Sciatic nerve (tissue), 2 donors: ENCODE data around the gene PARD6G. TPM values are rescaled to one million over a fixed set of nuclear protein-coding genes. Genes with fewer than 3 reads are reported as not detected.
"Not testable (repeated sequence)": the region's sequence is repeated elsewhere in the genome, so short reads cannot be mapped to it uniquely, and the experiment has no call there.

Source experiments
- ATAC-seq: fragments of 200-7000 bp; cut with Tn5 transposase; one replicate; pipeline ENCODE4 v1.9.1; 2020; ENCODE audit warnings: mild to moderate bottlenecking, moderate library complexity
- DNase-seq: peaks from one replicate; pipeline ENCODE4 v3.0.0-alpha.2; 2020; ENCODE audit warnings: low spot score
- intact Hi-C: fragments of 100-400 bp; cut with DNase I; formaldehyde crosslinking; loops from one replicate; pipeline ENCODE4 v1.14.2; 2022
- total RNA-seq: library from RNA; stranded (reverse); fragmentation: NEBNext Ultra II Directional; extraction: Animal tissue kit (Norgen Biotek cat#: 25700); gene quantifications from one replicate; pipeline ENCODE4 v1.2.1, GENCODE V29; 2021
- donor health status: DM: no; HTN: no; CAD: no.
- donor health status: DM: no; HTN: no; CAD: no.

PARD6G gene, protein sequence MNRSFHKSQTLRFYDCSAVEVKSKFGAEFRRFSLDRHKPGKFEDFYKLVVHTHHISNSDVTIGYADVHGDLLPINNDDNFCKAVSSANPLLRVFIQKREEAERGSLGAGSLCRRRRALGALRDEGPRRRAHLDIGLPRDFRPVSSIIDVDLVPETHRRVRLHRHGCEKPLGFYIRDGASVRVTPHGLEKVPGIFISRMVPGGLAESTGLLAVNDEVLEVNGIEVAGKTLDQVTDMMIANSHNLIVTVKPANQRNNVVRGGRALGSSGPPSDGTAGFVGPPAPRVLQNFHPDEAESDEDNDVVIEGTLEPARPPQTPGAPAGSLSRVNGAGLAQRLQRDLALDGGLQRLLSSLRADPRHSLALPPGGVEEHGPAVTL
- 11.2 TPM for total RNA-seq

DNA sequence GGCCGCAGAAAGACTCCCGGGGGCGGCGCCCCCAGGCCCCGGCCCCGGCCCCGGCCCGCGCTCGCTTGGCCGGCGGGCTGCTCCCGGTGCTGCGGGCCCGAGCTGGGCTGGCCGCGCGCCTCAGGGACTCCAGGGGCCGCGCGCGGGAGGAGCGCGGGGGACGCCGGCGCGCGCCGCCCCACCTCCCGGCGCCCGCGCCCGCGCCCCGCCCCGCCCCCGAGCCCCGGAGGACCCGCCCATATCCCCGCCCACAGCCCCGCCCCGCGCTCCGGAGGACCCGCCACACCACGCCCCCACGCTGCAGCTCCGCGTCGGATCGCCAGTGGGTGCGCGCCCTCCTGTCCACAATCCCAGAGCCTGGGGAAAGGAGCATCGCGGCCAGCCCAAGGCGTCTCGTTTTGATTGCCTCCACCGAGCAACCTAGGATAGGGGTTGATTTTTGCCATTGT is at the start of gene PARD6G:
TSS of gene PARD6G (minus strand) at position 122 of the 449 bp plus-strand sequence. CDS start 166 bp downstream, outside the sequence.
- peak; percentile 96 for ATAC-seq
- DNase-seq, result peak; percentile 92
- intact Hi-C loops, result no loop called here

DNA sequence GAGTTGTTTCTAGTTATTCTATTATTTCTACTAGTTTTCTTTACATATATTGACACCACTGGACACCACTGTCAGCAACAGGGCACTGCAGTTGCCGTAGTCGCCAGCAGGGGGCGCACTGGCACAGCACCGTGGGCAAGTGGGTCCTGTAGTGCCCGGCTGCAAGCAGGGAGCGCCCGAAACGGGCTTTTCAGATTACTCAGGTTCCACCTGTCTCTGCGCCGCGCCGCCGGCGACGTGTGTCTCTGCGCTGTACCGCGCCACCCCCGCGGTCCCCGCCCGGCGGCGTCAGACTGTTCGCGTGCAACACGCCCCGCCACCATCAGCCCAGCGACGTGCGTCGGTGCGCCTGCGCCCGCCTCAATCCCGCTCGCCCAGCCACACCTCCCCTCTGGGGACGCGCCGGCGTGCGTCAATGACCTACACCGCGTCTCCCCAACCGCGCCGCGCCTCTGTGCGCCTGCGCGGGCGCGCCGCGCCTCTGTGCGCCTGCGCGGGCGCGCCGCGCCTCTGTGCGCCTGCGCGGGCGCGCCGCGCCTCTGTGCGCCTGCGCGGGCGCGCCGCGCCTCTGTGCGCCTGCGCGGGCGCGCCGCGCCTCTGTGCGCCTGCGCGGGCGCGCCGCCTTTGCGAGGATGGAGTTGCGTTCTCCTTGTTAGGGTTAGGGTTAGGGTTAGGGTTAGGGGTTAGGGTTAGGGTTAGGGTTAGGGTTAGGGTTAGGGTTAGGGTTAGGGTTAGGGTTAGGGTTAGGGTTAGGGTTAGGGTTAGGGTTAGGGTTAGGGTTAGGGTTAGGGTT is 15.1 kb upstream of the PARD6G start:
- peak; percentile 70 for DNase-seq
- peak; percentile 55 for ATAC-seq

GRCh38 chr18:80259610-80260009 is 12.3 kb upstream of the PARD6G start:
- intact Hi-C loops, result no loop called here
- DNase-seq (no peak), ATAC-seq (no peak)

More for the DNA sequence above, 15.1 kb upstream of the PARD6G start:
- intact Hi-C loops, result not testable (repeated sequence)

GRCh38 chr18:80258640-80259039 is 11.3 kb upstream of the PARD6G start:
- no peak for DNase-seq
- peak; percentile 48 for ATAC-seq

GRCh38 chr18:80257579-80258543 is 10.5 kb upstream of the PARD6G start:
- ATAC-seq, result peak; percentile 62
- intact Hi-C loops, result not testable (repeated sequence)
- peak; percentile 86 for DNase-seq

More at GRCh38 chr18:80258640-80259039, 11.3 kb upstream of the PARD6G start:
- intact Hi-C loops, result no loop called here

- intact Hi-C loops, result no loop called here
- ATAC-seq, result no peak
- no peak for DNase-seq
Observed at GRCh38 chr18:80254971-80255500, 7.7 kb upstream of the PARD6G start.

- ATAC-seq (no peak), DNase-seq (no peak)
- intact Hi-C loops, result no loop called here
Observed at GRCh38 chr18:80253871-80254492, 6.7 kb upstream of the PARD6G start.

DNA sequence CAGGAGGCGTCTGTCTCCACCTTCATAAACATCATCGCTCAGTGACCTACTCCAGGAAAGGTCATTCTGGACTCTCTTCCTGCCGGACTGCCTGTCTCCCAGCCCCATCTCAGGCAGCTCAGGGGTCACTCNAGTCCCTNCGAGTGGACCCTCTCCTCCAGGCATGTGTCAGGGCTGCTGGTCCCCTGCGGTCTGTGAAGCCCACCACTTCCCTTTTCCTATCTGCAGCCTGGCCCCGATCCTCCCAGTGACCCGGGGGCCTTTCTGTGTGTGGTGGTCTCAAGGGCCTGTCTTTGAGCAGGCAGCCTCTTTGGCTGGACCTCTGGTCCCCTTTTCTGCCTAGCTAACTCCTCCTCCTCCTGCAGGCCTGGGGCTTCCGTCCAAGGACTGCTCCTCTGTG is 5.9 kb upstream of the PARD6G start:
- no peak for ATAC-seq
- intact Hi-C loops, result no loop called here
- DNase-seq, result no peak

DNA sequence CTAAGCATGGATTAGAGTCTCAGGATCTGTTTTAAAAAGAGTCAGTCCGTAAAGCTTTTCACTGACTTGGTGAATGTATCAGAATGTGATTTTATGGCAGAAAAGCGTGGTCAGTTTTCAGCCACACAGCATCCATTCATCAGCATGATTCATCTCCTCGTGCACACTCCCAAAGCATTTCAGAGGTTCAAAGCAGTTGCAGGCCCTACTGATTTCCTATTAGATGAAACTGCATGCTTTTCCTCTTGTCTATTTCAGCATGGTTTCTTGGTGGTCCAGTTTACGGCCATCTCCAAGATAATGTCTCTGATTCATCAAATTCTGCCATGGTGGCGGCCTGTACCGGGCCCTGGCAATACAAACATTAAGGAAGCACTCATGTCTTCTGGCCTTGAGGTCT is 4.8 kb upstream of the PARD6G start:
- ATAC-seq (no peak), DNase-seq (no peak)
- intact Hi-C loops, result no loop called here

DNA sequence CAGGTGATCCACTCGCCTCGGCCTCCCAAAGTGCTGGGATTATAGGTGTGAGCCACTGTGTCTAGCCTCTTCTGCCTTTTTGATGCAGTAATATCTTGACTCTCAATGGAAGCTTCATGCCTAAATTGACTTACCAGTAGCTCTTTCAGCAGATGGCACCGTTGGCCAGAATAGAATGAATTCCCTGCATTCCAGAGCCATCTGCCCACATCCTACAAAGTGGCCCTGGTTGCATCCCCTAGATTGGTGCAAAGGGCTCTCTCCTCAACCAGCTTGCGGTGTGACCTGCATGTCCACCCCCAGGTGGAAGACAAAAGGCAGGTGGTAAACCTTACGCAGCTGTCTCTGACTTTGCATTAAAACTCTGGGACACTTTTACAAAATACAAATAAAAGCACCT is 4.4 kb upstream of the PARD6G start:
- ATAC-seq (no peak), DNase-seq (no peak)
- intact Hi-C loops, result no loop called here

DNA sequence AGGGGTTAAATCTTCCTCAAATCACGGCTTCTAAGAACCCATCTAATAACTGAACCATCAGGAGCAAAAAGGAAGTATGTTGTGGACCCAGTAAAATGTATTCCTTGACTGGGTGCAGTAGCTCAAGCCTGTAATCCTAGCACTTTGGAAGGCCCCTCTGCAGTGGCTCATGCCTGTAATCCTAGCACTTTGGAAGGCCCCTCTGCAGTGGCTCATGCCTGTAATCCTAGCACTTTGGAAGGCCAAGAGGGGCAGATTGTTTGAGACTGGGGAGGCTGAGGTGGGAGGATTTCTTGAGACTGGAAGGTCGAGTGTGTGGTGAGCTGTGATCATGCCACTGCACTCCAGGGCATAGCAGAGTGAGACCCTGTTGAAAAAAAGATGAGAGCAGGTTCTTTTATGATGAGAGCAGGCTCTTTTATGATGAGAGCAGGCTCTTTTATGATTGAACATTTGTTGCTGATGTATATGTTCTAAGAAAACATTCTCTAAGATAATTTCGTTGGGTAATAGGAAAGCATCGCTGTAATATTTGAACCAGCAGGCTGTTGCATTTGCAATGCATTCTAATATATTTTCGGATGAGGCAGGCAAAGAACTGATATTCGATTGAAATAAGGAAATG is 3.5 kb upstream of the PARD6G start:
- DNase-seq, result no peak
- ATAC-seq, result no peak
- intact Hi-C loops, result no loop called here

GRCh38 chr18:80249217-80250093 is 2.1 kb upstream of the PARD6G start:
- intact Hi-C loops, result no loop called here
- ATAC-seq (no peak), DNase-seq (no peak)

GRCh38 chr18:80246445-80247392 is 595 bp downstream of the PARD6G start:
- DNase-seq, result peak; percentile 73
- ATAC-seq, result peak; percentile 24
- intact Hi-C loops, result no loop called here

DNA sequence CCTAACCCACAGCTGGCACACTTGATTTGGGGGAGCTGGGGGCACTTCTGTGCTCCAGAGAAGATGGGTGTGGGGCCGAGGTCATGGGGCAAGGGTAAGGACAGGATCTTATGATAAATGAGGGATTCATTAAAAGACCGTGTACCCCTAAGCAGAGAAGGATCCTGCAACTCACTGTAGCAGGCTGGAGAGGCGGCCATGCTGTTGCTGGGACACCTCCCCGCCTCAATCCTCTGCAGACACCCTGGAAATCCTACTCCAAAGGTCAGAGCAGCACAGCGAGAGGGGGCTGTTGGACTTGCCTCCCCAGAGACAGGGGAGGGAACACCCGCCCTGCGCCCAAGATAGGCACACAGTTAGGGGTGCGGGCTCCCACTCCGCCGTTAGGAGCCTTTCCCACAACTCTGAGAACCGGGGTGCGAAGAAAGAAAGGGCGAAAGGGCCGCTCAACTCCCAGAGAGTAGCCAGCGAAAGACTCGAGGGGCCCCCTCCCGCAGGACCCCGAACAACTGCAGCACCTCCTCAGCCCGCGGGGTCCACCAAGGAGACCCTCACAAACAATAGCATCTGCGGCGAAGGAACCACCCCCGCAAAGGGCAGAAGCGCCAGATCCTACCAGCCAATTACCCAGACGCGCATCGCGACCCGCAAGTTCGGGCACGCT is 1.4 kb downstream of the PARD6G start:
- DNase-seq, result no peak
- peak; percentile 20 for ATAC-seq
- intact Hi-C loops, result no loop called here

GRCh38 chr18:80244956-80245730 is 2.2 kb downstream of the PARD6G start:
- intact Hi-C loops, result no loop called here
- no peak for DNase-seq
- ATAC-seq, result no peak
